ENCODE data around the gene GPC6.

Gene GPC6

DNA sequence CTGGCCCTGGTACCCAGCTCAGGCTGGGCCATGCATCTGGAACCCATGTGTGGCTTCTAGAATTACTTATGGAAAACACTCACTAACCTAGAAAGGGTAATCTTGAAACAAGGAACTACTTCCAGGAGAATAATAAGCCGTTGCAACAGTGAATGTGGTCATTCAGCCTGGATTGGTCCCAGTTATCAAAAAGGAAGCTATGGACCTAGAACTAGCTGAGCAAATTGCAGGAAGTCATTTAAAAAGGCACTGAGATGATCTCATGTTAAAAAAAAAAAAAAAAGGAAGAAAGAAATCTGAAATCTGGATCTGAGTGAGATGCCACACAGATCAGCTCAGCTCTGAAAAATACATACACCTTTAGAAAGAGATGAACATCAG lies 1193.3 kb downstream of the GPC6 start:
- Histone ChIP-seq H3K23ac (ENCODE audit: low read length in 2 of 2) (no peak overlapping the region), H3K36me3 (ENCODE audit: control insufficient read depth in 1 of 2, insufficient read depth in 2 of 2, low read depth in 1 of 2, low read length in 2 of 2) (no peaks in the 10 kb centered on the region), H3K27ac (ENCODE audit: low read length, poor library complexity, severe bottlenecking) (no peak overlapping the region), H3K4me2 (ENCODE audit: low read length, poor library complexity, severe bottlenecking) (no peak overlapping the region), H3K4ac (ENCODE audit: low read depth in 1 of 2, low read length in 2 of 2) (no peak overlapping the region), H2BK5ac (ENCODE audit: low read depth, low read length, poor library complexity, severe bottlenecking) (no peak overlapping the region), H4K91ac (ENCODE audit: low read length) (no peak overlapping the region), H3K4me1 (ENCODE audit: control insufficient read depth, insufficient read depth, low read depth, low read length) (no peaks in the 10 kb centered on the region), H3K14ac (ENCODE audit: low read length in 2 of 2) (no peak overlapping the region), H2BK120ac (ENCODE audit: low read depth, low read length) (no peak overlapping the region), H3K79me1 (replicated peaks; ENCODE audit: low read length, poor library complexity, severe bottlenecking) (no peaks in the 10 kb centered on the region), H3K27me3 (ENCODE audit: control insufficient read depth in 1 of 2, insufficient read depth in 1 of 2, low read length in 2 of 2) (no peaks in the 10 kb centered on the region), H2AK5ac (ENCODE audit: low read length, severe bottlenecking) (no peak overlapping the region), H4K8ac (ENCODE audit: low read length) (no peak overlapping the region), H3K9me3 (ENCODE audit: control insufficient read depth, low read length) (peaks cover 6% of the 10 kb centered on the region), H3K4me3 (ENCODE audit: insufficient read depth in 1 of 2, low read depth in 1 of 2, low read length in 2 of 2) (no peak overlapping the region), H2BK15ac (ENCODE audit: low read depth, poor library complexity, severe bottlenecking) (no peak overlapping the region), H3K9ac (ENCODE audit: low read length) (peak overlapping the region; percentile 16), H2BK12ac (ENCODE audit: low read length in 2 of 2) (no peak overlapping the region), H3K18ac (ENCODE audit: low read depth in 1 of 2, low read length in 2 of 2) (no peak overlapping the region), H2AFZ (ENCODE audit: low read depth, low read length) (no peak overlapping the region)
- no peak for DNase-seq
- WGBS, result 21% methylated on average over 1 of the region's 1 CpG

DNA sequence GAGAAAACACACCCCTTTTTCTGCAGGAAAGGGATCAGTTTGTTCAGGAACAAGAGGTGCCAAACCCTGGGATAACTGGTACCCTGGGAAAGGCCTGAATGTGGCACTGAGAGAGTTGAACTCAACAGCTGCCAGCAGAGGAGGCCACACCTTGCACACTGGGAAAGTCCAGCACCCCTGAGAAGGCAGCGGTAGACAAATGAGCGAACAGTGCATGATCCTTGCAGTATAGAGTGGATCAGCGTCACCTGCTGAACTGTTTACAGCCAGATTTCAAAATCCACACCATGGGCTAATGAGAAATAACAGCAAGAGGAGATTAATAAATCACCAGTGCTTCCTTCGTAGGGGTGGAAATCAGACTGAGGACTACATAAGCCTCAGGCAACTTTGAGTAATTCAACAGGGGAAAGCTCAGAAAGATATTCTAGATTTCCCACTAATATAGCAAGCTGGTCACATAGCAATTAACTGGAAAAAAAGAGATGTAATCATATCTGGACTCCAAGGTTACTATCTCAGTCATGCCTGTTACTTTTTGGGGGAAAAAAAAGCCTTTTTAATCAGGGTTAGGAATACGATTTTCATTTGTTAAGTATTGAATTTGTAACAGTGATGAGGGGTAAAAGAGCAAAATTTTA lies 1200.8 kb downstream of the GPC6 start:
- no peak overlapping the region for H3K27ac ChIP-seq (ENCODE audit: low read length, poor library complexity, severe bottlenecking)
- no peaks in the 10 kb centered on the region for H3K27me3 ChIP-seq (ENCODE audit: control insufficient read depth in 1 of 2, insufficient read depth in 1 of 2, low read length in 2 of 2)
- no peak overlapping the region for H2AK5ac ChIP-seq (ENCODE audit: low read length, severe bottlenecking)
- H4K8ac ChIP-seq (ENCODE audit: low read length), result no peak overlapping the region
- H2BK12ac ChIP-seq (ENCODE audit: low read length in 2 of 2), result no peak overlapping the region
- no peak overlapping the region for H3K4me3 ChIP-seq (ENCODE audit: insufficient read depth in 1 of 2, low read depth in 1 of 2, low read length in 2 of 2)
- H2BK5ac ChIP-seq (ENCODE audit: low read depth, low read length, poor library complexity, severe bottlenecking), result no peak overlapping the region
- no peak overlapping the region for H3K4ac ChIP-seq (ENCODE audit: low read depth in 1 of 2, low read length in 2 of 2)
- no peaks in the 10 kb centered on the region for H3K4me1 ChIP-seq (ENCODE audit: control insufficient read depth, insufficient read depth, low read depth, low read length)
- H3K79me1 ChIP-seq (replicated peaks; ENCODE audit: low read length, poor library complexity, severe bottlenecking), result no peaks in the 10 kb centered on the region
- no peak overlapping the region for H3K14ac ChIP-seq (ENCODE audit: low read length in 2 of 2)
- no peak overlapping the region for H2BK120ac ChIP-seq (ENCODE audit: low read depth, low read length)
- 80% methylated on average over 5 of the region's 5 CpGs for whole genome bisulfite sequencing
- H3K18ac ChIP-seq (ENCODE audit: low read depth in 1 of 2, low read length in 2 of 2), result no peak overlapping the region
- H2AFZ ChIP-seq (ENCODE audit: low read depth, low read length), result no peak overlapping the region
- no peak overlapping the region for H3K4me2 ChIP-seq (ENCODE audit: low read length, poor library complexity, severe bottlenecking)
- H2BK15ac ChIP-seq (ENCODE audit: low read depth, poor library complexity, severe bottlenecking), result no peak overlapping the region
- no peak overlapping the region for H3K9ac ChIP-seq (ENCODE audit: low read length)
- no peak for DNase-seq
- H4K91ac ChIP-seq (ENCODE audit: low read length), result peak overlapping the region; percentile 18
- H3K9me3 ChIP-seq (ENCODE audit: control insufficient read depth, low read length), result no peaks in the 10 kb centered on the region
- H3K36me3 ChIP-seq (ENCODE audit: control insufficient read depth in 1 of 2, insufficient read depth in 2 of 2, low read depth in 1 of 2, low read length in 2 of 2), result no peaks in the 10 kb centered on the region
- H3K23ac ChIP-seq (ENCODE audit: low read length in 2 of 2), result no peak overlapping the region

DNA sequence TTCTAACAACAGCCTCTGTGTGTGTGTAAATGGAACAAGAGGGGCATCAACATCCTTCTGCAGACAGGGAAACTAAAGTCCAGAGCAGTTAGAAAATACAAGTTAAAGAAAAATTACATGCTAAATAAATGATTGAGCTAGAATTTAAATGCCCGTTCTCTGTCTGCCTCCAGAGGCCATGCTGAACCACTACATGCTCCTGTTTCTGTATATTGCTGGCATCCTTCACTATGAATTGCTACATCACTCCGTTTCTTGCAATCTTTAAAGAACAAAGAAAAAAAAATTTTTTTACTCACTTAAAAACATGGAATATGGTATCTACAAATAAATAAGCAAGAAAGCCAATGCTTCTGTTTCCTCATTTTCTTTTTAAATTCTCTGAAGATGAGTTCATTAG lies 1205.0 kb downstream of the GPC6 start:
- no peak overlapping the region for H2BK5ac ChIP-seq (ENCODE audit: low read depth, low read length, poor library complexity, severe bottlenecking)
- no peak overlapping the region for H3K23ac ChIP-seq (ENCODE audit: low read length in 2 of 2)
- H3K18ac ChIP-seq (ENCODE audit: low read depth in 1 of 2, low read length in 2 of 2), result no peak overlapping the region
- H2BK12ac ChIP-seq (ENCODE audit: low read length in 2 of 2), result no peak overlapping the region
- H3K4me1 ChIP-seq (ENCODE audit: control insufficient read depth, insufficient read depth, low read depth, low read length), result no peaks in the 10 kb centered on the region
- WGBS, result 92% methylated on average over 1 of the region's 2 CpGs
- H2BK120ac ChIP-seq (ENCODE audit: low read depth, low read length), result no peak overlapping the region
- no peak overlapping the region for H3K27ac ChIP-seq (ENCODE audit: low read length, poor library complexity, severe bottlenecking)
- no peak overlapping the region for H4K8ac ChIP-seq (ENCODE audit: low read length)
- H3K79me1 ChIP-seq (replicated peaks; ENCODE audit: low read length, poor library complexity, severe bottlenecking), result no peaks in the 10 kb centered on the region
- no peak overlapping the region for H3K9ac ChIP-seq (ENCODE audit: low read length)
- no peak overlapping the region for H4K91ac ChIP-seq (ENCODE audit: low read length)
- H3K9me3 ChIP-seq (ENCODE audit: control insufficient read depth, low read length), result no peaks in the 10 kb centered on the region
- H3K4me2 ChIP-seq (ENCODE audit: low read length, poor library complexity, severe bottlenecking), result no peak overlapping the region
- H2BK15ac ChIP-seq (ENCODE audit: low read depth, poor library complexity, severe bottlenecking), result no peak overlapping the region
- no peaks in the 10 kb centered on the region for H3K36me3 ChIP-seq (ENCODE audit: control insufficient read depth in 1 of 2, insufficient read depth in 2 of 2, low read depth in 1 of 2, low read length in 2 of 2)
- H3K4me3 ChIP-seq (ENCODE audit: insufficient read depth in 1 of 2, low read depth in 1 of 2, low read length in 2 of 2), result no peak overlapping the region
- no peak for DNase-seq
- no peak overlapping the region for H2AK5ac ChIP-seq (ENCODE audit: low read length, severe bottlenecking)
- no peak overlapping the region for H3K14ac ChIP-seq (ENCODE audit: low read length in 2 of 2)
- no peak overlapping the region for H2AFZ ChIP-seq (ENCODE audit: low read depth, low read length)
- no peak overlapping the region for H3K4ac ChIP-seq (ENCODE audit: low read depth in 1 of 2, low read length in 2 of 2)
- H3K27me3 ChIP-seq (ENCODE audit: control insufficient read depth in 1 of 2, insufficient read depth in 1 of 2, low read length in 2 of 2), result no peaks in the 10 kb centered on the region

DNA sequence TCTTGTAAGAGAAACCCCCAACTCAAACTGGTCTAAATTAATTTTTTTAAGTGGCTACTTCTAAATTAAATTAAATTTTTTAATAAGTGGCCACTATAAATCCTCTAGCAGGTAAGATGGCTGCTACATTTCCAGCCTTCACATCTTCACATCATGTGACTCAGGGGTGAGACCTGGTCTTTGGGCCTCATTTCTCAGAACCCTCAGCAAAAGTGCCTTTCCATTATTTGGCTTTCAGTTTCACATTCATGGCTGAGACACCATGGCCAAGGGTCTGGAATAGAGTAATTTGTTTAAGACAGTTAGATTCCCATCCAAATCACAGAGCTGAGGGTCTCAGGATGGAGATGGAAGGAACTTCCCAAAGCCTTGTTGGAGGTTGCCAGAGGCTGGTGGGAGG lies 1205.4 kb downstream of the GPC6 start:
- H3K27me3 ChIP-seq (ENCODE audit: control insufficient read depth in 1 of 2, insufficient read depth in 1 of 2, low read length in 2 of 2), result no peaks in the 10 kb centered on the region
- no peak overlapping the region for H3K27ac ChIP-seq (ENCODE audit: low read length, poor library complexity, severe bottlenecking)
- DNase-seq, result no peak
- H2BK12ac ChIP-seq (ENCODE audit: low read length in 2 of 2), result no peak overlapping the region
- no peak overlapping the region for H3K23ac ChIP-seq (ENCODE audit: low read length in 2 of 2)
- no peak overlapping the region for H3K4me3 ChIP-seq (ENCODE audit: insufficient read depth in 1 of 2, low read depth in 1 of 2, low read length in 2 of 2)
- no peak overlapping the region for H3K4me2 ChIP-seq (ENCODE audit: low read length, poor library complexity, severe bottlenecking)
- H3K4ac ChIP-seq (ENCODE audit: low read depth in 1 of 2, low read length in 2 of 2), result no peak overlapping the region
- H3K18ac ChIP-seq (ENCODE audit: low read depth in 1 of 2, low read length in 2 of 2), result no peak overlapping the region
- no peak overlapping the region for H3K9ac ChIP-seq (ENCODE audit: low read length)
- H2BK15ac ChIP-seq (ENCODE audit: low read depth, poor library complexity, severe bottlenecking), result no peak overlapping the region
- H4K91ac ChIP-seq (ENCODE audit: low read length), result no peak overlapping the region
- H2AFZ ChIP-seq (ENCODE audit: low read depth, low read length), result no peak overlapping the region
- H2AK5ac ChIP-seq (ENCODE audit: low read length, severe bottlenecking), result no peak overlapping the region
- no peaks in the 10 kb centered on the region for H3K4me1 ChIP-seq (ENCODE audit: control insufficient read depth, insufficient read depth, low read depth, low read length)
- H4K8ac ChIP-seq (ENCODE audit: low read length), result no peak overlapping the region
- no peak overlapping the region for H2BK5ac ChIP-seq (ENCODE audit: low read depth, low read length, poor library complexity, severe bottlenecking)
- H3K9me3 ChIP-seq (ENCODE audit: control insufficient read depth, low read length), result no peaks in the 10 kb centered on the region
- H3K36me3 ChIP-seq (ENCODE audit: control insufficient read depth in 1 of 2, insufficient read depth in 2 of 2, low read depth in 1 of 2, low read length in 2 of 2), result no peaks in the 10 kb centered on the region
- no peaks in the 10 kb centered on the region for H3K79me1 ChIP-seq (replicated peaks; ENCODE audit: low read length, poor library complexity, severe bottlenecking)
- H2BK120ac ChIP-seq (ENCODE audit: low read depth, low read length), result no peak overlapping the region
- no peak overlapping the region for H3K14ac ChIP-seq (ENCODE audit: low read length in 2 of 2)

All from mesenchymal stem cell (in vitro differentiated cells and primary cell).